Uterine smooth muscle cell (primary cell): ENCODE measurements around the gene TMPRSS9. TPM values are rescaled to one million over a fixed set of nuclear protein-coding genes. Genes with fewer than 3 reads are reported as not detected.

Experiments used
- total RNA-seq: library from RNA; depleted of rRNA; stranded (reverse); fragments of >200 nt; gene quantifications from 2 replicates; pipeline ENCODE4 v1.2.3, GENCODE V29; 2014

Gene TMPRSS9
- not detected in 2 replicates for total RNA-seq

GRCh38 chr19:2359992-2360685, at the start of gene TMPRSS9:
TSS of gene TMPRSS9 (plus strand) at chr19:2360265. CDS start at chr19:2389786, 29,521 bp downstream.

GRCh38 chr19:2328401-2329148, 31.5 kb upstream of the TMPRSS9 start, which contains the start of the genes LSM7 and SPPL2B:
TSS of gene LSM7 (minus strand) at chr19:2328586. CDS start at chr19:2328566, 20 bp downstream.
TSS of gene SPPL2B (plus strand) at chr19:2328684. CDS start at chr19:2328710, 26 bp downstream.

GRCh38 chr19:2427429-2428320, 67.6 kb downstream of the TMPRSS9 start, which contains the start of gene TIMM13:
TSS of gene TIMM13 (minus strand) at chr19:2427586. CDS start at chr19:2427533, 53 bp downstream.

Other genes with a start within 250 kb of the TMPRSS9 start
- 109 and 150 TPM in 2 replicates for gene AP3D1, start 208.7 kb upstream of the TMPRSS9 start, total RNA-seq
- 5.4 and 9.4 TPM in 2 replicates for gene DOT1L, start 196.3 kb upstream of the TMPRSS9 start, total RNA-seq
- 61.1 and 68.4 TPM in 2 replicates for gene PLEKHJ1, start 123.9 kb upstream of the TMPRSS9 start, total RNA-seq
- 31.4 and 40.7 TPM in 2 replicates for gene SF3A2, start 123.4 kb upstream of the TMPRSS9 start, total RNA-seq
- gene AMH, start 110.9 kb upstream of the TMPRSS9 start, total RNA-seq = 0.66 and 1.6 TPM in 2 replicates
- gene JSRP1, start 103.8 kb upstream of the TMPRSS9 start, total RNA-seq = not detected in 2 replicates
- gene PEAK3, start 78.1 kb upstream of the TMPRSS9 start, total RNA-seq = not detected in 2 replicates
- gene LINGO3, start 52.1 kb upstream of the TMPRSS9 start, total RNA-seq = under 0.01 TPM in 1 of 2 replicates, not detected in the other
- gene LSM7, start 31.7 kb upstream of the TMPRSS9 start, total RNA-seq = 115 and 162 TPM in 2 replicates
- gene SPPL2B, start 31.6 kb upstream of the TMPRSS9 start, total RNA-seq = 38.5 and 39.9 TPM in 2 replicates
- 36.2 and 46.6 TPM in 2 replicates for gene TIMM13, start 67.3 kb downstream of the TMPRSS9 start, total RNA-seq
- 100 and 208 TPM in 2 replicates for gene LMNB2, start 96.7 kb downstream of the TMPRSS9 start, total RNA-seq
- 22.2 and 31.1 TPM in 2 replicates for gene GADD45B, start 115.9 kb downstream of the TMPRSS9 start, total RNA-seq